ENCODE measurements around the gene VWA5B1.

Gene VWA5B1

GRCh38 chr1:20324704-20325406 lies 34.2 kb downstream of the VWA5B1 start:
- no peak for DNase-seq (ENCODE audit: low spot score)
- TF ChIP-seq, protein P1, sequence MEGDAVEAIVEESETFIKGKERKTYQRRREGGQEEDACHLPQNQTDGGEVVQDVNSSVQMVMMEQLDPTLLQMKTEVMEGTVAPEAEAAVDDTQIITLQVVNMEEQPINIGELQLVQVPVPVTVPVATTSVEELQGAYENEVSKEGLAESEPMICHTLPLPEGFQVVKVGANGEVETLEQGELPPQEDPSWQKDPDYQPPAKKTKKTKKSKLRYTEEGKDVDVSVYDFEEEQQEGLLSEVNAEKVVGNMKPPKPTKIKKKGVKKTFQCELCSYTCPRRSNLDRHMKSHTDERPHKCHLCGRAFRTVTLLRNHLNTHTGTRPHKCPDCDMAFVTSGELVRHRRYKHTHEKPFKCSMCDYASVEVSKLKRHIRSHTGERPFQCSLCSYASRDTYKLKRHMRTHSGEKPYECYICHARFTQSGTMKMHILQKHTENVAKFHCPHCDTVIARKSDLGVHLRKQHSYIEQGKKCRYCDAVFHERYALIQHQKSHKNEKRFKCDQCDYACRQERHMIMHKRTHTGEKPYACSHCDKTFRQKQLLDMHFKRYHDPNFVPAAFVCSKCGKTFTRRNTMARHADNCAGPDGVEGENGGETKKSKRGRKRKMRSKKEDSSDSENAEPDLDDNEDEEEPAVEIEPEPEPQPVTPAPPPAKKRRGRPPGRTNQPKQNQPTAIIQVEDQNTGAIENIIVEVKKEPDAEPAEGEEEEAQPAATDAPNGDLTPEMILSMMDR (IDR thresholded peaks at IDR 0.05; ENCODE audit: extremely low read depth, insufficient read depth, missing control alignments), result no peak
- in situ Hi-C loops (cut with MboI; ENCODE audit: low pct_unique_long_range_greater_than_20kb, low sequenced_read_pairs, unreplicated experiment), result no loop called here

- in situ Hi-C loops (cut with MboI; ENCODE audit: low pct_unique_long_range_greater_than_20kb, low sequenced_read_pairs, unreplicated experiment), result no loop called here
- no peak for DNase-seq (ENCODE audit: low spot score)
- TF ChIP-seq, protein P1 (IDR thresholded peaks at IDR 0.05; ENCODE audit: extremely low read depth, insufficient read depth, missing control alignments), result no peak
These were observed 34.8 kb downstream of the VWA5B1 start for GRCh38 chr1:20325407-20325843.

- no peak for DNase-seq (ENCODE audit: low spot score)
- TF ChIP-seq, protein P1 (IDR thresholded peaks at IDR 0.05; ENCODE audit: extremely low read depth, insufficient read depth, missing control alignments), result no peak
- in situ Hi-C loops (cut with MboI; ENCODE audit: low pct_unique_long_range_greater_than_20kb, low sequenced_read_pairs, unreplicated experiment), result no loop called here
These were observed 35.3 kb downstream of the VWA5B1 start for GRCh38 chr1:20325844-20326420.

- in situ Hi-C loops (cut with MboI; ENCODE audit: low pct_unique_long_range_greater_than_20kb, low sequenced_read_pairs, unreplicated experiment), result no loop called here
- DNase-seq (ENCODE audit: low spot score), result no peak
- TF ChIP-seq, protein P1 (IDR thresholded peaks at IDR 0.05; ENCODE audit: extremely low read depth, insufficient read depth, missing control alignments), result no peak
These were observed 36.8 kb downstream of the VWA5B1 start for GRCh38 chr1:20327467-20327866.

DNA sequence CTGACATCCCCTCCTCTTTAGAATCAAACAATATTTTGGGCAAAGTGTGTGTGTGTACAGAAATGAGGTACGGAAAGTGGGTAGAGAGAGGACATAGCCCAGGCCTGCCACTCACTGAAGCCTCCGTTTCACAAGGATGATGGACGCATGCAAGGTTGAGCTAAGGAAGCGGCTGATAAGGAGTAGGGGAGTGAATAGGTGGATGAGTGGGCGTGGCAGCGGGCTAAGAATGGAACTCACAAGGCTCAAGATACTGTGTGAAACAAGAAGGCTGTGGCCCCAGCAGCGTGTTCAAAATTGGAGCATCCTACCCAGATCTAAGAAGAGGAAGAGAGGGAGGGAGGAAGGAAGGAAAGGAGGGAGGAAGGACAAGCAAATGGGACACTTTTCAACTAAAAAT lies 37.5 kb downstream of the VWA5B1 start:
- in situ Hi-C loops (cut with MboI; ENCODE audit: low pct_unique_long_range_greater_than_20kb, low sequenced_read_pairs, unreplicated experiment), result no loop called here
- DNase-seq (ENCODE audit: low spot score), result no peak
- TF ChIP-seq, protein P1 (IDR thresholded peaks at IDR 0.05; ENCODE audit: extremely low read depth, insufficient read depth, missing control alignments), result no peak

DNA sequence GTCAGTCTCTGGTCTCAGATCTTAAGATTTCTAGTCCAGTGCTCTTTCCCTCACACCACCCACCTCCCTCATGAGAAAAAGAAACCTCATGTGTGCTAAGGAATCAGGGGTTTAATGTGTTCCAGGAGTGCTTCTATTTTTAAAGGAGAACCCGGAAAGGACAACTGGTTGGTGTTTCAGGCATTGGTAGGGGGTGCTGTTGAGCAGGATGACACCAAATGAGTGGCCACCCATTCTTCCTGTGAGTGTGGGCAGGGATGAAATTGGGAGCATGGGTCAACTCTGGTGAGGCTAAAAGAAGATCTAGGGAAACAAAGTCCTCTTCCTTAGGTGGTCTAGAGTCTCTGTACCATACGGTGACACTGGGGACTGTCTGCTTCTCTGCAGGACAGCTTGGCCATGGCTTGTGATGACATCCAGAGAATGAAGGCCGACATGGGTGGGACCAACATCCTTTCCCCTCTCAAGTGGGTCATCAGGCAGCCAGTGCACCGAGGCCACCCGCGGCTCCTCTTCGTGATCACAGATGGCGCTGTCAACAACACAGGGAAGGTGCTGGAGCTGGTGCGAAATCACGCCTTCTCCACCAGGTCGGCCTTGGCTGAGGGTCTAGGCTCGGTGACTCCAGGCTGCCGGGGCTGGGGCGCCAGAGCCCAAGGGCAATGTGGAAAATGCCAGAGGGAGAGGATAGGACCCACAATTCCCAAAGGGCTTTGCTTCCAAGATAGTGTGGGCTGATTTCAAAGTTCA lies 39.3 kb downstream of the VWA5B1 start:
- TF ChIP-seq, protein P1 (IDR thresholded peaks at IDR 0.05; ENCODE audit: extremely low read depth, insufficient read depth, missing control alignments), result peak; percentile 30
- no peak for DNase-seq (ENCODE audit: low spot score)
- in situ Hi-C loops (cut with MboI; ENCODE audit: low pct_unique_long_range_greater_than_20kb, low sequenced_read_pairs, unreplicated experiment), result no loop called here
